ENCODE measurements around the gene POMGNT1. TPM values are rescaled to one million over a fixed set of nuclear protein-coding genes. Genes with fewer than 3 reads are reported as not detected.

POMGNT1 gene
- total and polyA plus RNA-seq, 4 donors, result 34.6 to 70.2 (median 44.7) TPM

DNA sequence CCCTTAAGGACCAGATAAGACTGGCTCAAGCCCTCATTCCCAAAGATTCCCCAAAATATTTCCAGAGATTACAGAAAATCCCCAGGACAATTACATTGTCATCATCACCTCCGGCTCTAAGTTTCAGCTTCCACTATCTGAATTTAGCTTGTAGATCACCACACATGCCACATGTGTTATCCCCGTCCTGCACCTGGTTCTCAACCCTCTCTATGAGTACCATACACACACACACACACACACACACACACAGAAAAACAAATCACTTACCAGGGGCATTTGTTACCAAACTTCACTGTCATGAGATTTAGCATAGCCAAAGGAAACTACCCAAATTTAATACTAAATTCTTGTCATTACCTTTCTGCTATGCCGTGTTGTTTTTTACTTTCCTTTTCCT lies 38.7 kb downstream of the POMGNT1 start:
- Histone ChIP-seq H3K4me1 (ENCODE audit: control insufficient read depth in 5 of 5, insufficient read depth in 5 of 5, low read length in 5 of 5) (no peaks in the 10 kb centered on the region), H3K9me3 (ENCODE audit: control insufficient read depth in 4 of 4, insufficient read depth in 3 of 4, low read length in 3 of 4) (no peaks in the 10 kb centered on the region), H3K27ac (ENCODE audit: low read depth in 1 of 2, low read length in 1 of 2) (no peak overlapping the region), H3K36me3 (ENCODE audit: control insufficient read depth in 4 of 4, insufficient read depth in 4 of 4, low read length in 4 of 4) (no peaks in the 10 kb centered on the region), H3K4me3 (no peak overlapping the region), H3K27me3 (ENCODE audit: control insufficient read depth in 3 of 3, insufficient read depth in 3 of 3, low read length in 2 of 3) (no peaks in the 10 kb centered on the region), H3K9ac (ENCODE audit: insufficient read depth in 1 of 2, low read length in 2 of 2) (no peak overlapping the region)
- WGBS, 2 donors, result 79 to 84% methylated on average over 3 of the region's 3 CpGs
- DNase-seq, result no peak
- ATAC-seq (ENCODE audit: insufficient read depth, low FRiP score), result no peak
- TF ChIP-seq, protein P1, sequence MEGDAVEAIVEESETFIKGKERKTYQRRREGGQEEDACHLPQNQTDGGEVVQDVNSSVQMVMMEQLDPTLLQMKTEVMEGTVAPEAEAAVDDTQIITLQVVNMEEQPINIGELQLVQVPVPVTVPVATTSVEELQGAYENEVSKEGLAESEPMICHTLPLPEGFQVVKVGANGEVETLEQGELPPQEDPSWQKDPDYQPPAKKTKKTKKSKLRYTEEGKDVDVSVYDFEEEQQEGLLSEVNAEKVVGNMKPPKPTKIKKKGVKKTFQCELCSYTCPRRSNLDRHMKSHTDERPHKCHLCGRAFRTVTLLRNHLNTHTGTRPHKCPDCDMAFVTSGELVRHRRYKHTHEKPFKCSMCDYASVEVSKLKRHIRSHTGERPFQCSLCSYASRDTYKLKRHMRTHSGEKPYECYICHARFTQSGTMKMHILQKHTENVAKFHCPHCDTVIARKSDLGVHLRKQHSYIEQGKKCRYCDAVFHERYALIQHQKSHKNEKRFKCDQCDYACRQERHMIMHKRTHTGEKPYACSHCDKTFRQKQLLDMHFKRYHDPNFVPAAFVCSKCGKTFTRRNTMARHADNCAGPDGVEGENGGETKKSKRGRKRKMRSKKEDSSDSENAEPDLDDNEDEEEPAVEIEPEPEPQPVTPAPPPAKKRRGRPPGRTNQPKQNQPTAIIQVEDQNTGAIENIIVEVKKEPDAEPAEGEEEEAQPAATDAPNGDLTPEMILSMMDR (IDR thresholded peaks at IDR 0.05; ENCODE audit: control extremely low read depth, extremely low read depth), result no peak

DNA sequence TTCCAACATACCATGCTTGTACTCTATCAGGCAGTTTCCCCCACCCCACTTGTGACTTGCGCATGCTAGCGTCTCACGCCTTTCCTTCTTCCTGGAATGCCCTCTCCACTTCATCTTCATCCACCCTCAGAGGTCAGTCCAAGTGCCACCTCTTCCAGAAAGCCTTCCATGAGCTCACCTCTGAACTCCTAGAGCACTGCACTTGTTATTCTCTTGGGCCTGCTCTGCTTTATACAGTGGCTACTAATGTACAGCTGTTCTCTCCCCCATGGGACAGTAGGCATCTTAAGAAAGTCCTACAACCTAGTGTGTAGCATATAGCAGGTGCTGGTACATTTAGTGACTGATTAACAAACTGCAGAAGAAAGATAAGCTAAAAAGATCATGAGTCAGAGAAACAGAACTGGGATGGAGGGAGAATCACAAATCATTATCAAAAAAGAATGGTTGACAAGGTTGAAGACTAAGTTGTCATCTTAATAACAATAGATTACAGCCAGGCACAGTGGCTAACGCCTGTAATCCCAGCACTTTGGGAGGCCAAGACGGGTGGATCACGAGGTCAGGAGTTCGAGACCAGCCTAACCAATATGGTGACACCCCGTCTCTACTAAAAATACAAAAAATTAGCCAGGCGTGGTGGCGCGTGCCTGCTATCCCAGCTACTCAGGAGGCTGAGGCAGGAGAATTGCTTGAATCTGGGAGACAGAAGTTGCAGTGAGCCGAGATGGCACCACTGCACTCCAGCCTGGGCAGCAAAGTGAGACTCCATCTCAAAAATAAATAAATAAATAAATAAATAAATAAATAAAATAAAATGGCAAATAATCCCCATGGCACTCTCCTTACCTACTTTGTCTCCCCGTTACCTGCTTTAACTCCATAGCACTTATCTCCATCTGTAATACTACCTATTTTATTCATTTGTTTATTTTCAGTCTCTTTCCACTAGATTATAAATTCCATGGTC lies 39.6 kb downstream of the POMGNT1 start:
- Histone ChIP-seq H3K27ac (ENCODE audit: low read depth in 1 of 2, low read length in 1 of 2) (no peak overlapping the region), H3K27me3 (ENCODE audit: control insufficient read depth in 3 of 3, insufficient read depth in 3 of 3, low read length in 2 of 3) (no peaks in the 10 kb centered on the region), H3K9me3 (ENCODE audit: control insufficient read depth in 4 of 4, insufficient read depth in 3 of 4, low read length in 3 of 4) (no peaks in the 10 kb centered on the region), H3K4me1 (ENCODE audit: control insufficient read depth in 5 of 5, insufficient read depth in 5 of 5, low read length in 5 of 5) (no peaks in the 10 kb centered on the region), H3K4me3 (no peak overlapping the region), H3K36me3 (ENCODE audit: control insufficient read depth in 4 of 4, insufficient read depth in 4 of 4, low read length in 4 of 4) (no peaks in the 10 kb centered on the region), H3K9ac (ENCODE audit: insufficient read depth in 1 of 2, low read length in 2 of 2) (no peak overlapping the region)
- no peak for DNase-seq
- no peak for ATAC-seq (ENCODE audit: insufficient read depth, low FRiP score)
- TF ChIP-seq, protein P1 (IDR thresholded peaks at IDR 0.05; ENCODE audit: control extremely low read depth, extremely low read depth), result no peak
- WGBS, 2 donors, result 92 to 93% methylated on average over 13 of the region's 13 CpGs

DNA sequence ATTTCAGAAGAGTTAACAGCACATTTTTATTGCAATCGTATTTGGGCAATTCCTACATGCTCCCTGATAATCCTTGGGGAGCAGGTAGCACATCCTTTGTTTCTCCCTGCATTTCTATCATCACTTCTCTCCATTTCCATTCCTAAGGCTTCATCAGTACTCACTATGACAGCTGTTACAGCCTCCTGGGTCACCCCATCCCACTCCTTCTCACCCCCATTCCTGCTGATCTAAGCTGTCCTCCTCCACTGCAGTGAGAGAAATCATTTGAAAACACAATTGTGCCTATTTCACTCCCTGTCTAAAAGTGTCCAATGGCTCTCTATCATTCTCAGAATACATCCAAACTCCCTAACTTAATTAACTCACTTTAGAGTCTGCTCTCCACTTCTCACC lies 40.3 kb downstream of the POMGNT1 start:
- Histone ChIP-seq H3K4me1 (ENCODE audit: control insufficient read depth in 5 of 5, insufficient read depth in 5 of 5, low read length in 5 of 5) (no peaks in the 10 kb centered on the region), H3K27ac (ENCODE audit: low read depth in 1 of 2, low read length in 1 of 2) (no peak overlapping the region), H3K9me3 (ENCODE audit: control insufficient read depth in 4 of 4, insufficient read depth in 3 of 4, low read length in 3 of 4) (no peaks in the 10 kb centered on the region), H3K4me3 (no peak overlapping the region), H3K36me3 (ENCODE audit: control insufficient read depth in 4 of 4, insufficient read depth in 4 of 4, low read length in 4 of 4) (no peaks in the 10 kb centered on the region), H3K9ac (ENCODE audit: insufficient read depth in 1 of 2, low read length in 2 of 2) (no peak overlapping the region), H3K27me3 (ENCODE audit: control insufficient read depth in 3 of 3, insufficient read depth in 3 of 3, low read length in 2 of 3) (no peaks in the 10 kb centered on the region)
- 85 to 91% methylated on average over 1 of the region's 1 CpG for WGBS, 2 donors
- DNase-seq, result no peak
- TF ChIP-seq, protein P1 (IDR thresholded peaks at IDR 0.05; ENCODE audit: control extremely low read depth, extremely low read depth), result no peak
- ATAC-seq (ENCODE audit: insufficient read depth, low FRiP score), result no peak

All from lung (tissue), 12 donors.